Spleen (tissue), 11 donors: Measurements from ENCODE around the gene THY1. TPM values are rescaled to one million over a fixed set of nuclear protein-coding genes. Genes with fewer than 3 reads are reported as not detected.

Experiments used
- DNase-seq: peaks from one replicate; pipeline ENCODE4 v3.0.0-alpha.2; 2020
- H3K27ac ChIP-seq, 8 donors: fragments of 200-600 bp; sonication (generic) in 7 of 8; 1 replicate in 4 of 8; 2 replicates in 4 of 8; pipeline versions ENCODE4 v1.5.0 to v1.8.0; 2016 to 2021; ENCODE audit warnings: inconsistent platforms in 4 of 8, mild to moderate bottlenecking in 4 of 8, moderate library complexity in 1 of 8
- H3K27me3 ChIP-seq, 7 donors: fragments of 200-600 bp; sonication (generic) in 6 of 7; replicated peaks in 1 of 7; 1 replicate in 4 of 7; 2 replicates in 3 of 7; pipeline versions ENCODE4 v1.5.0 to v1.8.0; 2016 to 2021; ENCODE audit warnings: inconsistent platforms in 3 of 7, mild to moderate bottlenecking in 1 of 7
- H3K36me3 ChIP-seq, 6 donors: fragments of 200-600 bp; sonication (generic) in 5 of 6; 1 replicate in 4 of 6; 2 replicates in 2 of 6; pipeline versions ENCODE4 v1.5.0 to v1.8.0; 2016 to 2021; ENCODE audit warnings: inconsistent platforms in 2 of 6
- H3K4me1 ChIP-seq, 6 donors: fragments of 200-600 bp; sonication (generic) in 5 of 6; 1 replicate in 3 of 6; 2 replicates in 3 of 6; pipeline versions ENCODE4 v1.5.0 to v1.8.0; 2016 to 2021; ENCODE audit warnings: inconsistent platforms in 3 of 6
- H3K4me3 ChIP-seq, 8 donors: fragments of 200-600 bp; sonication (generic) in 7 of 8; 1 replicate in 4 of 8; 2 replicates in 4 of 8; pipeline versions ENCODE4 v1.5.0 to v1.8.0; 2016 to 2021; ENCODE audit warnings: inconsistent platforms in 4 of 8, mild to moderate bottlenecking in 4 of 8, moderate library complexity in 2 of 8
- H3K9me3 ChIP-seq, 8 donors: fragments of 200-600 bp; sonication (generic) in 7 of 8; 1 replicate in 4 of 8; 2 replicates in 4 of 8; pipeline versions ENCODE4 v1.5.0 to v1.8.0; 2016 to 2021; ENCODE audit warnings: inconsistent platforms in 4 of 8
- POLR2A ChIP-seq, 3 donors: fragments of 450-650 bp; IDR thresholded peaks; one replicate each; pipeline ENCODE4 v1.5.1; 2017; ENCODE audit warnings: antibody characterized with exemption in 3 of 3, mild to moderate bottlenecking in 1 of 3
- POLR2AphosphoS5 ChIP-seq, 3 donors: sonication (generic); formaldehyde crosslinking; IDR thresholded peaks; one replicate each; pipeline ENCODE4 v1.5.1; 2017; ENCODE audit warnings: antibody characterized with exemption in 3 of 3
- WGBS, 5 donors: extraction: QIAGEN DNeasy Blood & Tissue Kit in 3 of 5; methylation state at CpG; one replicate each; pipeline versions ENCODE4 v1.1.5 to v1.1.7; 2013 to 2018; 5-methylcytosine and 5-hydroxymethylcytosine counted together
- intact Hi-C: fragments of 100-400 bp; cut with DNase I; formaldehyde crosslinking; loops from one replicate; pipeline ENCODE4 v1.15.0; 2023; ENCODE audit warnings: low total_unique reads
- polyA plus RNA-seq, 3 donors: library from polyadenylated mRNA; stranded (reverse); fragments of 200-250 nt; gene quantifications; one replicate each; pipeline ENCODE4 v1.2.1, GENCODE V29; 2013
- total RNA-seq, 7 donors: library from RNA; depleted of rRNA in 3 of 7; stranded (reverse); fragments of >200 nt in 3 of 7; fragmentation: NEBNext Ultra II Directional in 4 of 7; extraction: Animal tissue kit (Norgen Biotek cat#: 25700) in 4 of 7; gene quantifications; one replicate each; pipeline versions ENCODE4 v1.1.0 to v1.2.1, GENCODE V29; 2016 to 2021
- TF ChIP-seq, protein P1 (sequence below), 11 experiments: fragments of 200-600 bp in 7 of 11; fragments of 450-650 bp in 4 of 11; sonication (generic) in 4 of 11; IDR thresholded peaks in 8 of 11; conservative IDR thresholded peaks in 3 of 11; 1 replicate in 7 of 11; 2 replicates in 4 of 11; pipeline versions ENCODE4 v1.4.0 to v1.8.0; 2016 to 2021; ENCODE audit warnings: antibody characterized with exemption in 11 of 11, inconsistent platforms in 4 of 11, mild to moderate bottlenecking in 1 of 11
- donor health status: healthy with polysubstance abuse.
- donor health status: DM: no; HTN: no; CAD: no; lungs with moderate emphysema.
- donor health status: DM: no; HTN: no; CAD: no.
- donor health status: Bipolar disorder and iron deficiency.
- donor health status: healthy.
- donor health status: DM: no; HTN: no; CAD: no.
- donor health status: DM: yes; HTN: yes; CAD: no.

THY1 gene
- total and polyA plus RNA-seq, 10 donors: 6.1 to 29.4 (median 14.2) TPM

DNA sequence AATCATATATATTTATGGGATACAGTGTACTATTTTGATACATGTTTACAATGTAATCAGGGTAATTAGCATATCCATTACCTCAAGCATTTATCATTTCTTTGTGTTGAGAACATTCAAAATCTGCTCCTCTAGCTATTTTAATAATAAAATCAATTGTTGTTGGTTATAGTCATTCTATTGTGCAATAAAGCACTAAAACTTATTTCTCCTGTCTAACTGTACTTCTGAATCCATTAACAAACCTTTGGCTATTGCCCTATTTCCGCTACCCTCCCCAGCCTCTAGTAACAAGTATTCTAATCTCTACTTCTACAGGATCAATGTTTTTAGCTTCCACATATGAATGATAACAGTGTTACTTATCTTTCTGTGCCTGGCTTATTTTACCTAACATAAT, 26.1 kb downstream of the THY1 start:
- intact Hi-C loops: no loop called here
- Histone ChIP-seq H3K4me3 (no peak overlapping the region), H3K36me3 (no peaks in the 10 kb centered on the region), H3K27me3 (peaks cover 0 to 28% (median 7%) of the 10 kb centered on the region in 7 donors), H3K4me1 (no peaks in the 10 kb centered on the region), H3K27ac (no peak overlapping the region), H3K9me3 (peaks cover 5 to 47% (median 42%) of the 10 kb centered on the region in 8 donors)
- WGBS, 5 donors: 91 to 97% (median 95%) methylated on average over 1 of the region's 1 CpG
- TF ChIP-seq, protein P1, sequence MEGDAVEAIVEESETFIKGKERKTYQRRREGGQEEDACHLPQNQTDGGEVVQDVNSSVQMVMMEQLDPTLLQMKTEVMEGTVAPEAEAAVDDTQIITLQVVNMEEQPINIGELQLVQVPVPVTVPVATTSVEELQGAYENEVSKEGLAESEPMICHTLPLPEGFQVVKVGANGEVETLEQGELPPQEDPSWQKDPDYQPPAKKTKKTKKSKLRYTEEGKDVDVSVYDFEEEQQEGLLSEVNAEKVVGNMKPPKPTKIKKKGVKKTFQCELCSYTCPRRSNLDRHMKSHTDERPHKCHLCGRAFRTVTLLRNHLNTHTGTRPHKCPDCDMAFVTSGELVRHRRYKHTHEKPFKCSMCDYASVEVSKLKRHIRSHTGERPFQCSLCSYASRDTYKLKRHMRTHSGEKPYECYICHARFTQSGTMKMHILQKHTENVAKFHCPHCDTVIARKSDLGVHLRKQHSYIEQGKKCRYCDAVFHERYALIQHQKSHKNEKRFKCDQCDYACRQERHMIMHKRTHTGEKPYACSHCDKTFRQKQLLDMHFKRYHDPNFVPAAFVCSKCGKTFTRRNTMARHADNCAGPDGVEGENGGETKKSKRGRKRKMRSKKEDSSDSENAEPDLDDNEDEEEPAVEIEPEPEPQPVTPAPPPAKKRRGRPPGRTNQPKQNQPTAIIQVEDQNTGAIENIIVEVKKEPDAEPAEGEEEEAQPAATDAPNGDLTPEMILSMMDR (IDR thresholded peaks at IDR 0.05 in 8 of 11, conservative IDR thresholded peaks at IDR 0.05 in 3 of 11): no peak
- no peak for TF ChIP-seq POLR2AphosphoS5 (IDR thresholded peaks at IDR 0.05)
- TF ChIP-seq POLR2A (IDR thresholded peaks at IDR 0.05): no peak
- no peak for DNase-seq

DNA sequence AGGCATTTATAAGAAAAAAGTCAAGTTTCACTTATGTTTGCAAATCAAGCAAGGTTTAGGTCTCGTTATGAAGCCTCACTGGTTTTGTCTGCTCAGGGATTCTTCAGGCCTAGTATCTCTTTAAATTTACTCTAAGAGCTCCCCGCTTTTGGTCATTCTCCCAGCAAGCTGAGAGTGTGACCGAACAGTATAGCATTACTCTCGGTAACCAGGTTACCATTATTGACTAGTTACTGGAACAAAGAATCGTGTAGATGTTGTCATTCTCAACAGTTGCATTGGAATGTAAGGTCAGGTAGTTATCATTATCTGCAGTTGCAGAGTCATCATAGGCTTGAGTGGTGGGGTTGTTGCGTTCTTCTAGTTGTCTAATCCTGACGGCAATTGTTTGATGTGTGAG, 31.7 kb downstream of the THY1 start:
- Histone ChIP-seq H3K4me1 (no peaks in the 10 kb centered on the region), H3K27me3 (peaks cover 0 to 30% (median 4%) of the 10 kb centered on the region in 7 donors), H3K36me3 (no peaks in the 10 kb centered on the region), H3K4me3 (no peak overlapping the region), H3K9me3 (no peaks in the 10 kb centered on the region), H3K27ac (no peak overlapping the region)
- TF ChIP-seq, protein P1 (IDR thresholded peaks at IDR 0.05 in 8 of 11, conservative IDR thresholded peaks at IDR 0.05 in 3 of 11): no peak
- TF ChIP-seq POLR2AphosphoS5 (IDR thresholded peaks at IDR 0.05): no peak
- WGBS, 5 donors: 86 to 93% (median 87%) methylated on average over 7 of the region's 7 CpGs
- DNase-seq: no peak
- intact Hi-C loops: no loop called here

DNA sequence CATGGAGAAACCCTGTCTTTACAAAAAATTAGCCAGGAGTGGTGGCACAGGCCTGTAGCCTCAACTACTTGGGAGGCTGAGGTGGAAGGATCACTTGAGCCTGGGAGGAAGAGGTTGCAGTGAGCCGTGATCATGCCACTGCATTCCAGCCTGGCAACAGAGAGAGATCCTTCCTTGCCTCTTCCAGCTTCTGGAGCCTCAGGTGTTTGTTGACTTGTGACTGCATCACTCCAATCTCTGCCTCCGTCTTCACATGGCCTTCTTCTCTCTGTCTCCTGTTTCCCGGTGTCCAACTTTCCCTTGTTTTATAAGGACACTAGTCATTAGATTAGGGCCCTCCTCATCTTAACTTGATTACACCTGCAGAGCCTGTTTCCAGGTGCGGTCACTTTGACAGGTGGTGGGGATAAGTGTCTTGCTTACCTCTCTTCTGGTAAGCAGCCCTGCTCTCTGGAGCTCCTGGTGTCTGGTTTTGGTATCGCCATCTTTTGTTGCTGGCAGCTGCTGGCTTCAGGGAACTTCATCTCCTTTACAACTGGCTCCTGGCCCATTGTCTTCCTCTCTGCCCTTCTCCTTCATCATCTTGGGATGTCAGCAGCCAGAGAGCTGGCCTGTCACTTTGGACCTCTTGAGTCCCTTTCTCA, 33.2 kb downstream of the THY1 start:
- no peak for DNase-seq
- Histone ChIP-seq H3K4me1 (no peaks in the 10 kb centered on the region), H3K9me3 (no peaks in the 10 kb centered on the region), H3K36me3 (no peaks in the 10 kb centered on the region), H3K4me3 (no peak overlapping the region), H3K27me3 (peaks cover 0 to 22% (median 0%) of the 10 kb centered on the region in 7 donors), H3K27ac (no peak overlapping the region)
- no peak for TF ChIP-seq POLR2AphosphoS5 (IDR thresholded peaks at IDR 0.05)
- no peak for TF ChIP-seq POLR2A (IDR thresholded peaks at IDR 0.05)
- TF ChIP-seq, protein P1 (IDR thresholded peaks at IDR 0.05 in 8 of 11, conservative IDR thresholded peaks at IDR 0.05 in 3 of 11): peak in 2 of 11 experiments; percentile 8 to 26
- 72 to 83% (median 81%) methylated on average over 5 of the region's 5 CpGs for WGBS, 5 donors
- intact Hi-C loops: no loop called here

DNA sequence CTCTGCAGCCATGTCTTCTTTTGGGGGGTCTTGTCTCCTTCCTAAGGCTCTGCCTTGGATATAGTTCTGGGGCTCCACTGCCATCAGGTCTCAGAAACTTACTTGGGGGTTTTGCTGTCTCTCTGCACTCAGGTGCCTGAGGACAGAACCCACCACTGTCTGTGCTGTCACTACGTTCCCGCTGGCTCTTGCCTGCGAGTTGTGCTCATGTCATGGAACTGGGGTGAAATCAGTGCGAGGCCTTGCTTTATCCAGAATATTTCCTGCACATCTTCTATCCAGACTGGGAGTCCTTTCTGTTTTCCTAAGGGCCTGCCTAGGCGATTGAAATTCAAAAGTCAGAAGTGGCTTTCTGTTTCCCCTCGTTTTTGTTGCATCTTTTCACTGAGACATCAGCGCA, 34.9 kb downstream of the THY1 start:
- Histone ChIP-seq H3K27me3 (peaks cover 0 to 34% (median 0%) of the 10 kb centered on the region in 7 donors), H3K4me1 (no peaks in the 10 kb centered on the region), H3K4me3 (no peak overlapping the region), H3K27ac (no peak overlapping the region), H3K9me3 (no peaks in the 10 kb centered on the region), H3K36me3 (no peaks in the 10 kb centered on the region)
- intact Hi-C loops: no loop called here
- WGBS, 5 donors: 83 to 93% (median 88%) methylated on average over 7 of the region's 7 CpGs
- DNase-seq: no peak
- TF ChIP-seq POLR2AphosphoS5 (IDR thresholded peaks at IDR 0.05): no peak
- TF ChIP-seq, protein P1 (IDR thresholded peaks at IDR 0.05 in 8 of 11, conservative IDR thresholded peaks at IDR 0.05 in 3 of 11): no peak
- no peak for TF ChIP-seq POLR2A (IDR thresholded peaks at IDR 0.05)
